Right lobe of liver (tissue), 6 donors: ENCODE data around the gene NEMP2. TPM values are rescaled to one million over a fixed set of nuclear protein-coding genes. Genes with fewer than 3 reads are reported as not detected.
A peak's percentile ranks its signal among the peaks of the same experiment; 100 is the strongest.
"Not testable (repeated sequence)": the region's sequence is repeated elsewhere in the genome, so short reads cannot be mapped to it uniquely, and the experiment has no call there.

Experiments used
- ATAC-seq, 4 donors: fragments of 200-7000 bp; cut with Tn5 transposase; one replicate each; pipeline ENCODE4 v1.9.1; 2020; ENCODE audit warnings: mild to moderate bottlenecking in 4 of 4, moderate library complexity in 4 of 4
- DNase-seq, 3 donors: peaks; one replicate each; pipeline ENCODE4 v3.0.0-alpha.2; 2020
- H3K27ac ChIP-seq, 3 donors: fragments of 200-600 bp; one replicate each; pipeline ENCODE4 v1.8.0; 2022
- H3K27me3 ChIP-seq, 2 donors: fragments of 200-600 bp; one replicate each; pipeline ENCODE4 v1.8.0; 2022
- H3K36me3 ChIP-seq, 4 donors: fragments of 200-600 bp; sonication (generic) in 1 of 4; one replicate each; pipeline versions ENCODE4 v1.5.1 to v1.8.0; 2017 to 2022; ENCODE audit warnings: control low read depth in 1 of 4
- H3K4me1 ChIP-seq, 4 donors: fragments of 200-600 bp; sonication (generic) in 1 of 4; one replicate each; pipeline versions ENCODE4 v1.5.1 to v1.8.0; 2017 to 2022; ENCODE audit warnings: control low read depth in 1 of 4
- H3K4me3 ChIP-seq, 3 donors: fragments of 200-600 bp; one replicate each; pipeline ENCODE4 v1.8.0; 2022
- H3K9me3 ChIP-seq, 4 donors: fragments of 200-600 bp; sonication (generic) in 1 of 4; one replicate each; pipeline versions ENCODE4 v1.5.1 to v1.8.0; 2017 to 2022; ENCODE audit warnings: control low read depth in 1 of 4
- CTCF ChIP-seq, 4 donors: fragments of 200-600 bp in 3 of 4; fragments of 450-650 bp in 1 of 4; IDR thresholded peaks; one replicate each; pipeline versions ENCODE4 v1.5.1 to v1.8.0; 2016 to 2022; ENCODE audit warnings: antibody characterized with exemption in 4 of 4, mild to moderate bottlenecking in 2 of 4
- POLR2A ChIP-seq: fragments of 450-650 bp; IDR thresholded peaks from one replicate; pipeline ENCODE4 v1.6.1; 2017; ENCODE audit warnings: antibody characterized with exemption, mild to moderate bottlenecking
- WGBS: methylation state at CpG from one replicate; pipeline ENCODE4 v1.1.6; 2018; ENCODE audit warnings: low coverage, low lambda C conversion rate; ENCODE audit not compliant: insufficient coverage; ENCODE audit errors: missing lambda C conversion rate; 5-methylcytosine and 5-hydroxymethylcytosine counted together
- intact Hi-C, 2 donors: fragments of 100-400 bp; cut with DNase I; formaldehyde crosslinking; loops; one replicate each; pipeline versions ENCODE4 v1.11.2 to v1.14.1; 2022
- total RNA-seq, 6 experiments: library from RNA; depleted of rRNA in 2 of 6; stranded (reverse); fragments of >200 nt in 2 of 6; fragmentation: NEBNext Ultra II Directional in 3 of 6; extraction: Animal tissue kit (Norgen Biotek cat#: 25700) in 3 of 6; gene quantifications; one replicate each; pipeline versions ENCODE4 v1.1.0 to v1.2.4, GENCODE V29; 2016 to 2023
- donor health status: DM: no; HTN: yes; CAD: no.
- donor health status: DM: no; HTN: no; CAD: no.
- donor health status: DM: no; HTN: no; CAD: no.
- donor health status: DM: no; HTN: yes; CAD: no.
- donor health status: DM: no; HTN: yes; CAD: no.

The NEMP2 gene
- total RNA-seq, 6 experiments from 2014 or later: 2.0 to 4.1 (median 2.7) TPM

- intact Hi-C loops: no loop called here
- Histone ChIP-seq H3K4me1 (peaks cover 0 to 7% (median 0%) of the 10 kb centered on the region in 4 donors), H3K27me3 (no peaks in the 10 kb centered on the region), H3K4me3 (no peak overlapping the region), H3K9me3 (no peaks in the 10 kb centered on the region), H3K27ac (no peak overlapping the region), H3K36me3 (no peaks in the 10 kb centered on the region)
- peak; percentile 40 to 72 (median 62) for ATAC-seq
- no peak for TF ChIP-seq POLR2A
- TF ChIP-seq CTCF (IDR thresholded peaks at IDR 0.05): no peak
- DNase-seq: no peak
- WGBS: 45% methylated on average over 4 of the region's 4 CpGs
Observed at GRCh38 chr2:190477661-190478454, 56.7 kb downstream of the NEMP2 start.

GRCh38 chr2:190470256-190470826 lies 64.2 kb downstream of the NEMP2 start:
- TF ChIP-seq CTCF (IDR thresholded peaks at IDR 0.05) (no peak), POLR2A (no peak)
- Histone ChIP-seq H3K36me3 (no peaks in the 10 kb centered on the region), H3K27ac (no peak overlapping the region), H3K4me3 (no peak overlapping the region), H3K9me3 (no peaks in the 10 kb centered on the region), H3K4me1 (no peaks in the 10 kb centered on the region), H3K27me3 (no peaks in the 10 kb centered on the region)
- DNase-seq: no peak
- intact Hi-C loops: no loop called here
- 85% methylated on average over 5 of the region's 5 CpGs for WGBS
- ATAC-seq: no peak

- H3K4me1 ChIP-seq: no peaks in the 10 kb centered on the region
- H3K36me3 ChIP-seq: no peaks in the 10 kb centered on the region
- TF ChIP-seq CTCF (IDR thresholded peaks at IDR 0.05) (no peak), POLR2A (no peak)
- H3K27me3 ChIP-seq: no peaks in the 10 kb centered on the region
- intact Hi-C loops: no loop called here
- ATAC-seq (peak; percentile 38 to 88 (median 62)), DNase-seq (no peak)
- no peaks in the 10 kb centered on the region for H3K9me3 ChIP-seq
- 79% methylated on average over 2 of the region's 2 CpGs for WGBS
- H3K4me3 ChIP-seq: no peak overlapping the region
- H3K27ac ChIP-seq: no peak overlapping the region
Observed at GRCh38 chr2:190469771-190470170, 64.8 kb downstream of the NEMP2 start.

GRCh38 chr2:190468814-190469569 lies 65.5 kb downstream of the NEMP2 start:
- DNase-seq (peak in 2 of 3 donors; percentile 27 to 60), ATAC-seq (peak; percentile 71 to 90 (median 75))
- H3K27ac ChIP-seq: peak overlapping the region in 1 of 3 donors; percentile 13
- H3K4me3 ChIP-seq: no peak overlapping the region
- intact Hi-C loops: no loop called here
- 47% methylated on average over 4 of the region's 4 CpGs for WGBS
- no peaks in the 10 kb centered on the region for H3K27me3 ChIP-seq
- no peaks in the 10 kb centered on the region for H3K4me1 ChIP-seq
- no peaks in the 10 kb centered on the region for H3K36me3 ChIP-seq
- H3K9me3 ChIP-seq: no peaks in the 10 kb centered on the region
- TF ChIP-seq CTCF (IDR thresholded peaks at IDR 0.05) (no peak), POLR2A (no peak)

GRCh38 chr2:190468354-190468753 lies 66.2 kb downstream of the NEMP2 start:
- H3K4me3 ChIP-seq, H3K27ac ChIP-seq, H3K27me3 ChIP-seq, H3K9me3 ChIP-seq, H3K36me3 ChIP-seq, H3K4me1 ChIP-seq, ATAC-seq, DNase-seq, intact Hi-C loops: not testable (repeated sequence)
- 100% methylated on average over 1 of the region's 1 CpG for WGBS
